OCI-LY7 (cell line): ENCODE data around the gene RNF150.

ENCODE experiments used
- CTCF ChIP-seq: fragments of 200-600 bp; sonication (generic); conservative IDR thresholded peaks from 2 replicates; pipeline ENCODE4 v1.5.1; 2014; ENCODE audit warnings: mild to moderate bottlenecking, antibody characterized with exemption, low read length, moderate library complexity, mixed read lengths
- EZH2phosphoT487 ChIP-seq: fragments of 200-600 bp; sonication (generic); IDR thresholded peaks from 2 replicates; pipeline ENCODE4 v1.6.1; 2018; ENCODE audit warnings: low read depth, borderline replicate concordance, mild to moderate bottlenecking, mixed run types, antibody characterized with exemption, low read length, moderate library complexity, mixed read lengths

- TF ChIP-seq EZH2phosphoT487 (no peak), CTCF (no peak)
Observed at GRCh38 chr4:140846736-140847135, 286.5 kb downstream of the RNF150 start.
